Measurements from ENCODE around the gene CNOT4. TPM values are rescaled to one million over a fixed set of nuclear protein-coding genes. Genes with fewer than 3 reads are reported as not detected.

The CNOT4 gene
- total and polyA plus RNA-seq, 2 of the 8 experiments (the other 6 are each of a cell fraction or from before 2014, with no cell fraction given) = 10.9 to 25.8 TPM

DNA sequence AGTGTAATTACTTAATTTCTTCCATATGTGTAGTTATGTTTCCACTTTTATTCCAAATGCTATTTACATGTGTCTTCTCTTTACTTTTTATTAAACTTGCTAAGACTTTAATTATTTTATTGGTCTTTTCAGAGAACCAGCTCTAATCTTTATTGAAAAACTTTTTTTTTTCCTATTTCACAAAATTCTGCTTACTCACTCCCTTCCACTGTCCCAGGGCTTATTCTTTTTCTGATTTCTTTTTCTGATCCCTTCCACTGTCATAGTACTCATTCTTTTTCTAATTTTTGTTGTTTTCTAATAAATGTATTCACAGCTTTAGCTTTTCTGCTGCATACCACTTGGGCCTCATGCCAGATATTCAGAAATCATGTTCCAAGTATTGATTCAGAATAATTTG lies 82.7 kb downstream of the CNOT4 start (continued):
- TF ChIP-seq, protein P1, sequence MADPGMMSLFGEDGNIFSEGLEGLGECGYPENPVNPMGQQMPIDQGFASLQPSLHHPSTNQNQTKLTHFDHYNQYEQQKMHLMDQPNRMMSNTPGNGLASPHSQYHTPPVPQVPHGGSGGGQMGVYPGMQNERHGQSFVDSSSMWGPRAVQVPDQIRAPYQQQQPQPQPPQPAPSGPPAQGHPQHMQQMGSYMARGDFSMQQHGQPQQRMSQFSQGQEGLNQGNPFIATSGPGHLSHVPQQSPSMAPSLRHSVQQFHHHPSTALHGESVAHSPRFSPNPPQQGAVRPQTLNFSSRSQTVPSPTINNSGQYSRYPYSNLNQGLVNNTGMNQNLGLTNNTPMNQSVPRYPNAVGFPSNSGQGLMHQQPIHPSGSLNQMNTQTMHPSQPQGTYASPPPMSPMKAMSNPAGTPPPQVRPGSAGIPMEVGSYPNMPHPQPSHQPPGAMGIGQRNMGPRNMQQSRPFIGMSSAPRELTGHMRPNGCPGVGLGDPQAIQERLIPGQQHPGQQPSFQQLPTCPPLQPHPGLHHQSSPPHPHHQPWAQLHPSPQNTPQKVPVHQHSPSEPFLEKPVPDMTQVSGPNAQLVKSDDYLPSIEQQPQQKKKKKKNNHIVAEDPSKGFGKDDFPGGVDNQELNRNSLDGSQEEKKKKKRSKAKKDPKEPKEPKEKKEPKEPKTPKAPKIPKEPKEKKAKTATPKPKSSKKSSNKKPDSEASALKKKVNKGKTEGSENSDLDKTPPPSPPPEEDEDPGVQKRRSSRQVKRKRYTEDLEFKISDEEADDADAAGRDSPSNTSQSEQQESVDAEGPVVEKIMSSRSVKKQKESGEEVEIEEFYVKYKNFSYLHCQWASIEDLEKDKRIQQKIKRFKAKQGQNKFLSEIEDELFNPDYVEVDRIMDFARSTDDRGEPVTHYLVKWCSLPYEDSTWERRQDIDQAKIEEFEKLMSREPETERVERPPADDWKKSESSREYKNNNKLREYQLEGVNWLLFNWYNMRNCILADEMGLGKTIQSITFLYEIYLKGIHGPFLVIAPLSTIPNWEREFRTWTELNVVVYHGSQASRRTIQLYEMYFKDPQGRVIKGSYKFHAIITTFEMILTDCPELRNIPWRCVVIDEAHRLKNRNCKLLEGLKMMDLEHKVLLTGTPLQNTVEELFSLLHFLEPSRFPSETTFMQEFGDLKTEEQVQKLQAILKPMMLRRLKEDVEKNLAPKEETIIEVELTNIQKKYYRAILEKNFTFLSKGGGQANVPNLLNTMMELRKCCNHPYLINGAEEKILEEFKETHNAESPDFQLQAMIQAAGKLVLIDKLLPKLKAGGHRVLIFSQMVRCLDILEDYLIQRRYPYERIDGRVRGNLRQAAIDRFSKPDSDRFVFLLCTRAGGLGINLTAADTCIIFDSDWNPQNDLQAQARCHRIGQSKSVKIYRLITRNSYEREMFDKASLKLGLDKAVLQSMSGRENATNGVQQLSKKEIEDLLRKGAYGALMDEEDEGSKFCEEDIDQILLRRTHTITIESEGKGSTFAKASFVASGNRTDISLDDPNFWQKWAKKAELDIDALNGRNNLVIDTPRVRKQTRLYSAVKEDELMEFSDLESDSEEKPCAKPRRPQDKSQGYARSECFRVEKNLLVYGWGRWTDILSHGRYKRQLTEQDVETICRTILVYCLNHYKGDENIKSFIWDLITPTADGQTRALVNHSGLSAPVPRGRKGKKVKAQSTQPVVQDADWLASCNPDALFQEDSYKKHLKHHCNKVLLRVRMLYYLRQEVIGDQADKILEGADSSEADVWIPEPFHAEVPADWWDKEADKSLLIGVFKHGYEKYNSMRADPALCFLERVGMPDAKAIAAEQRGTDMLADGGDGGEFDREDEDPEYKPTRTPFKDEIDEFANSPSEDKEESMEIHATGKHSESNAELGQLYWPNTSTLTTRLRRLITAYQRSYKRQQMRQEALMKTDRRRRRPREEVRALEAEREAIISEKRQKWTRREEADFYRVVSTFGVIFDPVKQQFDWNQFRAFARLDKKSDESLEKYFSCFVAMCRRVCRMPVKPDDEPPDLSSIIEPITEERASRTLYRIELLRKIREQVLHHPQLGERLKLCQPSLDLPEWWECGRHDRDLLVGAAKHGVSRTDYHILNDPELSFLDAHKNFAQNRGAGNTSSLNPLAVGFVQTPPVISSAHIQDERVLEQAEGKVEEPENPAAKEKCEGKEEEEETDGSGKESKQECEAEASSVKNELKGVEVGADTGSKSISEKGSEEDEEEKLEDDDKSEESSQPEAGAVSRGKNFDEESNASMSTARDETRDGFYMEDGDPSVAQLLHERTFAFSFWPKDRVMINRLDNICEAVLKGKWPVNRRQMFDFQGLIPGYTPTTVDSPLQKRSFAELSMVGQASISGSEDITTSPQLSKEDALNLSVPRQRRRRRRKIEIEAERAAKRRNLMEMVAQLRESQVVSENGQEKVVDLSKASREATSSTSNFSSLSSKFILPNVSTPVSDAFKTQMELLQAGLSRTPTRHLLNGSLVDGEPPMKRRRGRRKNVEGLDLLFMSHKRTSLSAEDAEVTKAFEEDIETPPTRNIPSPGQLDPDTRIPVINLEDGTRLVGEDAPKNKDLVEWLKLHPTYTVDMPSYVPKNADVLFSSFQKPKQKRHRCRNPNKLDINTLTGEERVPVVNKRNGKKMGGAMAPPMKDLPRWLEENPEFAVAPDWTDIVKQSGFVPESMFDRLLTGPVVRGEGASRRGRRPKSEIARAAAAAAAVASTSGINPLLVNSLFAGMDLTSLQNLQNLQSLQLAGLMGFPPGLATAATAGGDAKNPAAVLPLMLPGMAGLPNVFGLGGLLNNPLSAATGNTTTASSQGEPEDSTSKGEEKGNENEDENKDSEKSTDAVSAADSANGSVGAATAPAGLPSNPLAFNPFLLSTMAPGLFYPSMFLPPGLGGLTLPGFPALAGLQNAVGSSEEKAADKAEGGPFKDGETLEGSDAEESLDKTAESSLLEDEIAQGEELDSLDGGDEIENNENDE (IDR thresholded peaks at IDR 0.05; ENCODE audit: insufficient replicate concordance, low read length) = no peak
- TF ChIP-seq YY1 (IDR thresholded peaks at IDR 0.05; ENCODE audit: low read depth, low read length) = no peak
- TF ChIP-seq PHF8 (conservative IDR thresholded peaks at IDR 0.05; ENCODE audit: low read depth, low read length) = no peak
- no peak for TF ChIP-seq SAP30 (IDR thresholded peaks at IDR 0.05; ENCODE audit: insufficient read depth, insufficient replicate concordance, low read length)
- TF ChIP-seq GABPA (IDR thresholded peaks at IDR 0.05; ENCODE audit: borderline replicate concordance, insufficient read depth, low read length) = no peak
- no peak for TF ChIP-seq BRCA1 (IDR thresholded peaks at IDR 0.05; ENCODE audit: low read depth, low read length)
- no peak for TF ChIP-seq CEBPB (IDR thresholded peaks at IDR 0.05; ENCODE audit: low read depth, low read length)
- TF ChIP-seq BACH1 (IDR thresholded peaks at IDR 0.05; ENCODE audit: low read length) = no peak
- no peak for TF ChIP-seq TEAD4 (IDR thresholded peaks at IDR 0.05; ENCODE audit: low read depth, low read length)
